H9 (cell line): ENCODE data around the gene ARL16. TPM values are rescaled to one million over a fixed set of nuclear protein-coding genes. Genes with fewer than 3 reads are reported as not detected.

ENCODE experiments used
- DNase-seq: peaks from one replicate; pipeline ENCODE4 v3.0.0-alpha.2; 2017
- H2AFZ ChIP-seq: one replicate; pipeline ENCODE4 v1.6.1; 2013; ENCODE audit warnings: mild to moderate bottlenecking, low read length, control low read depth, moderate library complexity
- H2AK5ac ChIP-seq: 2 replicates; pipeline ENCODE4 v1.6.1; 2013; ENCODE audit warnings: low read length, control low read depth, mixed read lengths; ENCODE audit not compliant: insufficient read length
- H2BK120ac ChIP-seq: one replicate; pipeline ENCODE4 v1.6.1; 2013; ENCODE audit warnings: low read depth, mild to moderate bottlenecking, low read length, control low read depth, inconsistent platforms; ENCODE audit not compliant: poor library complexity, severe bottlenecking
- H2BK12ac ChIP-seq: 2 replicates; pipeline ENCODE4 v1.6.1; 2013; ENCODE audit warnings: low read length, control low read depth, mixed read lengths, low read depth; ENCODE audit not compliant: insufficient read length
- H2BK15ac ChIP-seq: 2 replicates; pipeline ENCODE4 v1.6.1; 2013; ENCODE audit warnings: low read depth, low read length, control low read depth
- H2BK20ac ChIP-seq: one replicate; pipeline ENCODE4 v1.6.1; 2013; ENCODE audit warnings: low read depth, mild to moderate bottlenecking, low read length, control low read depth, inconsistent platforms; ENCODE audit not compliant: poor library complexity, severe bottlenecking
- H2BK5ac ChIP-seq: 2 replicates; pipeline ENCODE4 v1.6.1; 2013; ENCODE audit warnings: low read length, control low read depth, mixed read lengths; ENCODE audit not compliant: insufficient read length
- H3K14ac ChIP-seq: 2 replicates; pipeline ENCODE4 v1.6.1; 2013; ENCODE audit warnings: low read length, control low read depth; ENCODE audit not compliant: insufficient read depth
- H3K18ac ChIP-seq: 2 replicates; pipeline ENCODE4 v1.6.1; 2013; ENCODE audit warnings: low read depth, mild to moderate bottlenecking, mixed read lengths, low read length, control low read depth; ENCODE audit not compliant: insufficient read length
- H3K23ac ChIP-seq: 2 replicates; pipeline ENCODE4 v1.6.1; 2013; ENCODE audit warnings: low read length, control low read depth, mixed read lengths, low read depth; ENCODE audit not compliant: insufficient read length
- H3K23me2 ChIP-seq: 2 replicates; pipeline ENCODE4 v1.6.1; 2013; ENCODE audit warnings: low read depth, mild to moderate bottlenecking, mixed read lengths, low read length, control low read depth; ENCODE audit not compliant: insufficient read length, poor library complexity, severe bottlenecking
- H3K27ac ChIP-seq: 2 replicates; pipeline ENCODE4 v1.5.1; 2013; ENCODE audit warnings: low read length, control low read depth, mixed read lengths, low read depth; ENCODE audit not compliant: insufficient read length
- H3K27me3 ChIP-seq: 2 replicates; pipeline ENCODE4 v1.6.1; 2013; ENCODE audit warnings: low read length, control low read depth, inconsistent platforms; ENCODE audit not compliant: insufficient read depth
- H3K4ac ChIP-seq: 2 replicates; pipeline ENCODE4 v1.6.1; 2013; ENCODE audit warnings: low read depth, mild to moderate bottlenecking, control low read depth, inconsistent platforms, low read length, moderate library complexity
- H3K4me1 ChIP-seq: 2 replicates; pipeline ENCODE4 v1.6.1; 2013; ENCODE audit warnings: low read length, control low read depth, inconsistent platforms; ENCODE audit not compliant: insufficient read depth
- H3K4me2 ChIP-seq: 2 replicates; pipeline ENCODE4 v1.6.1; 2013; ENCODE audit warnings: low read length, control low read depth, mixed read lengths; ENCODE audit not compliant: insufficient read length, insufficient read depth
- H3K56ac ChIP-seq: 2 replicates; pipeline ENCODE4 v1.6.1; 2013; ENCODE audit warnings: low read depth, mild to moderate bottlenecking, mixed read lengths, low read length, control low read depth; ENCODE audit not compliant: insufficient read length
- H3K79me1 ChIP-seq: 2 replicates; pipeline ENCODE4 v1.6.1; 2013; ENCODE audit warnings: low read depth, mild to moderate bottlenecking, moderate library complexity, low read length, control low read depth, inconsistent platforms; ENCODE audit not compliant: insufficient read depth, poor library complexity, severe bottlenecking
- H3K79me2 ChIP-seq: 2 replicates; pipeline ENCODE4 v1.6.1; 2013; ENCODE audit warnings: low read length, control low read depth, inconsistent platforms; ENCODE audit not compliant: insufficient read depth
- H3K9ac ChIP-seq: 2 replicates; pipeline ENCODE4 v1.6.1; 2013; ENCODE audit warnings: low read length, control low read depth, mixed read lengths; ENCODE audit not compliant: insufficient read length; ENCODE audit errors: extremely low read depth
- H3K9me3 ChIP-seq: one replicate; pipeline ENCODE4 v1.6.1; 2013; ENCODE audit warnings: low read depth, low read length, inconsistent platforms; ENCODE audit not compliant: control insufficient read depth
- H3T11ph ChIP-seq: one replicate; pipeline ENCODE4 v1.6.1; 2013; ENCODE audit warnings: mild to moderate bottlenecking, low read length, control low read depth, inconsistent platforms
- H4K20me1 ChIP-seq: one replicate; pipeline ENCODE4 v1.6.1; 2013; ENCODE audit not compliant: control insufficient read depth, insufficient read length, insufficient read depth
- H4K5ac ChIP-seq: 2 replicates; pipeline ENCODE4 v1.6.1; 2013; ENCODE audit warnings: low read depth, mild to moderate bottlenecking, mixed read lengths, low read length, control low read depth; ENCODE audit not compliant: insufficient read length
- H4K8ac ChIP-seq: replicated peaks from 2 replicates; pipeline ENCODE4 v1.6.1; 2013; ENCODE audit warnings: low read length, control low read depth, mixed read lengths, low read depth; ENCODE audit not compliant: insufficient read length
- H4K91ac ChIP-seq: 2 replicates; pipeline ENCODE4 v1.6.1; 2013; ENCODE audit warnings: low read depth, mild to moderate bottlenecking, moderate library complexity, mixed read lengths, low read length, control low read depth; ENCODE audit not compliant: insufficient read length
- H3K27ac Mint-ChIP-seq, 3 experiments: 2 replicates in 2 of 3; 3 replicates in 1 of 3; pipeline ENCODE4 v1.8.0; 2020 to 2021; ENCODE audit warnings: mixed read lengths in 3 of 3, mild to moderate bottlenecking in 1 of 3, moderate library complexity in 1 of 3
- H3K27me3 Mint-ChIP-seq: 2 replicates; pipeline ENCODE4 v1.8.0; 2021; ENCODE audit warnings: low read depth, mild to moderate bottlenecking, moderate library complexity, mixed read lengths
- H3K36me3 Mint-ChIP-seq, 3 experiments: 2 replicates in 2 of 3; 3 replicates in 1 of 3; pipeline ENCODE4 v1.8.0; 2020 to 2021; ENCODE audit warnings: low read depth in 3 of 3, mixed read lengths in 3 of 3; ENCODE audit not compliant: insufficient read depth in 1 of 3
- H3K4me1 Mint-ChIP-seq, 2 experiments: 2 replicates each; pipeline ENCODE4 v1.8.0; 2020; ENCODE audit warnings: mixed read lengths in 2 of 2
- H3K4me3 Mint-ChIP-seq, 2 experiments: 2 replicates in 1 of 2; 3 replicates in 1 of 2; pipeline ENCODE4 v1.8.0; 2020 to 2021; ENCODE audit warnings: mild to moderate bottlenecking in 2 of 2, mixed read lengths in 2 of 2, moderate library complexity in 1 of 2
- H3K9me3 Mint-ChIP-seq, 2 experiments: 2 replicates in 1 of 2; 3 replicates in 1 of 2; pipeline ENCODE4 v1.8.0; 2020; ENCODE audit warnings: mild to moderate bottlenecking in 2 of 2, mixed read lengths in 2 of 2, moderate library complexity in 1 of 2
- WGBS: extraction: QIAGEN DNeasy Blood & Tissue Kit; methylation state at CpG from one replicate; pipeline ENCODE4 v1.1.7; 2013; ENCODE audit warnings: missing lambda C conversion rate, low lambda C conversion rate, mixed read lengths; ENCODE audit not compliant: insufficient read length; ENCODE audit errors: extremely low coverage; 5-methylcytosine and 5-hydroxymethylcytosine counted together
- total RNA-seq: library from RNA; stranded (reverse); gene quantifications from 2 replicates; pipeline ENCODE4 v1.2.1, GENCODE V29; 2021
- TF ChIP-seq, protein P1 (sequence below): fragments of 200-600 bp; sonication (generic); conservative IDR thresholded peaks from 3 replicates; pipeline ENCODE4 v1.8.0; 2021; ENCODE audit warnings: antibody characterized with exemption, mild to moderate bottlenecking

Gene ARL16
- total RNA-seq, 1 experiment from 2014 or later: 58.6 TPM

DNA sequence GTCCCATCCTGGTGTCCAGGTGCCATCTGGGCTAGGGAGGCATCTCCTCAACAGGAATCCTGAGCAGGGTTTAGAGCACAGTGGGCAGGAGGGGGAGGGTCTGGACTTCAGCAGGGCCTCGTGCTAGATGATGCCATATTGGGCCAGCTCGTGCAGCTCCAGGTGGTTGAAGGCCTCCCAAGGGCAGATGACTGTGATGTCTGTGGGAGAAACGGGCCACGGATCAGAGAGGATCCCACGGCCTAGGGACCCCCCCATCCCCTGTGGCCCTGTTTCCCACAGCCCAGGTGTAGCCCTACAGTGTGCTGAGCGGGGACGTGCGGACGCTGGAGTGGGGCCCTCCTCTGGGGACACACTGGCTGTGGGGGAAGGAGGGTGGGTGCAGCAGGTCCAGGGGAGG is 32.6 kb downstream of the ARL16 start:
- Histone ChIP-seq H2AK5ac (no peak overlapping the region), H3K4ac (no peak overlapping the region), H3K14ac (no peak overlapping the region), H3K56ac (no peak overlapping the region), H3K4me1 (peaks cover 3% of the 10 kb centered on the region; the same call in 1 of the 2 replicates), H3K79me2 (no peaks in the 10 kb centered on the region), H3K79me1 (no peaks in the 10 kb centered on the region), H4K5ac (no peak overlapping the region), H4K8ac (no peak overlapping the region), H3K27me3 (no peaks in the 10 kb centered on the region; the same call in 1 of the 2 replicates), H2BK120ac (no peak overlapping the region), H2BK5ac (no peak overlapping the region), H3K27ac (no peak overlapping the region), H2BK15ac (no peak overlapping the region), H4K20me1 (no peaks in the 10 kb centered on the region), H2BK12ac (no peak overlapping the region), H3K23me2 (peaks cover 1% of the 10 kb centered on the region), H4K91ac (no peak overlapping the region), H3T11ph (no peak overlapping the region), H2BK20ac (no peak overlapping the region), H3K9me3 (no peaks in the 10 kb centered on the region), H2AFZ (no peak overlapping the region), H3K9ac (no peak overlapping the region), H3K18ac (no peak overlapping the region), H3K23ac (no peak overlapping the region), H3K4me2 (no peak overlapping the region)
- no peak overlapping the region for H3K4me3 Mint-ChIP-seq
- no peak overlapping the region; a peak in 1 of 7 replicates for H3K27ac Mint-ChIP-seq
- no peak for DNase-seq
- H3K27me3 Mint-ChIP-seq: peaks cover 2% of the 10 kb centered on the region
- no CpG with 5 or more reads among the region's 9 CpGs for whole genome bisulfite sequencing
- H3K4me1 Mint-ChIP-seq: peaks cover 13 to 20% of the 10 kb centered on the region in 2 experiments
- H3K9me3 Mint-ChIP-seq: no peaks in the 10 kb centered on the region; a peak in 2 of 5 replicates
- TF ChIP-seq, protein P1, sequence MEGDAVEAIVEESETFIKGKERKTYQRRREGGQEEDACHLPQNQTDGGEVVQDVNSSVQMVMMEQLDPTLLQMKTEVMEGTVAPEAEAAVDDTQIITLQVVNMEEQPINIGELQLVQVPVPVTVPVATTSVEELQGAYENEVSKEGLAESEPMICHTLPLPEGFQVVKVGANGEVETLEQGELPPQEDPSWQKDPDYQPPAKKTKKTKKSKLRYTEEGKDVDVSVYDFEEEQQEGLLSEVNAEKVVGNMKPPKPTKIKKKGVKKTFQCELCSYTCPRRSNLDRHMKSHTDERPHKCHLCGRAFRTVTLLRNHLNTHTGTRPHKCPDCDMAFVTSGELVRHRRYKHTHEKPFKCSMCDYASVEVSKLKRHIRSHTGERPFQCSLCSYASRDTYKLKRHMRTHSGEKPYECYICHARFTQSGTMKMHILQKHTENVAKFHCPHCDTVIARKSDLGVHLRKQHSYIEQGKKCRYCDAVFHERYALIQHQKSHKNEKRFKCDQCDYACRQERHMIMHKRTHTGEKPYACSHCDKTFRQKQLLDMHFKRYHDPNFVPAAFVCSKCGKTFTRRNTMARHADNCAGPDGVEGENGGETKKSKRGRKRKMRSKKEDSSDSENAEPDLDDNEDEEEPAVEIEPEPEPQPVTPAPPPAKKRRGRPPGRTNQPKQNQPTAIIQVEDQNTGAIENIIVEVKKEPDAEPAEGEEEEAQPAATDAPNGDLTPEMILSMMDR: no peak
- no peaks in the 10 kb centered on the region for H3K36me3 Mint-ChIP-seq
